Measurements from ENCODE around the gene PTGDS.

PTGDS gene

DNA sequence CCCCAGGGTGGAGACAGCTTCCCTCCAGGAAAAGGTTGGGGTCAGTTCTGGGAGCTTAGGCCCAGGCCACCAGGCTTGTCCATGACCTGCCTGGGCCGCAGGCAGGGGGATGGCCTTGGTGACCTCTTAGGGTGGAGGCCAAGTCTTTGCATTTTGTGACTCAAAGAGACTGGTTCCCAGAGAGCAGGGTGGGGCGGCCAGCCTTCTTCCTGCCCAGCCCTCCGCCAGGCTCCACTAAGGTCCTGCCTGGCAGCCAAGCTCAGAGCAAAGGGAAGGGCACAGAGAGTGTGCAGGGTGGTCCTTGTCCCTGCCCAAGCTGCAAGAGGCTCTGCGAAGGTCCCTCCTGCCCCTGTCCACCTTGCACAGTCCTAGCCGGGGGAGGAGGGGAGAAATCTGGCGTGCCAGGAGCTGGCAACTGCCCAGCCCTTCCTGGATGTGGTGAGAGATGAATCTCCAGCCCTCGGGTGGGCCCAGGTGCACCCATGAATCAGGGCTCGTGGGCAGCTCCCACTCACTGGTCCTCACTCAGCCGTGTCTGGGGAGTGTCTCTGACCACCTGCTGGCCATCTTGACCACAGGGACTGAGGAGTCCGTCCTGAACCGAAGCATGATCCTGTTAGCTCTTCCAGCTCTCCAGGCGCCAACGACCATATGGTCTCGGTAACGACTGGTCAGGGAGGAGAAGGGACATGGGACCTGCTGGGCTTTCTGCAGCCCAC, 2.3 kb upstream of the PTGDS start:
- DNase-seq: no peak

DNA sequence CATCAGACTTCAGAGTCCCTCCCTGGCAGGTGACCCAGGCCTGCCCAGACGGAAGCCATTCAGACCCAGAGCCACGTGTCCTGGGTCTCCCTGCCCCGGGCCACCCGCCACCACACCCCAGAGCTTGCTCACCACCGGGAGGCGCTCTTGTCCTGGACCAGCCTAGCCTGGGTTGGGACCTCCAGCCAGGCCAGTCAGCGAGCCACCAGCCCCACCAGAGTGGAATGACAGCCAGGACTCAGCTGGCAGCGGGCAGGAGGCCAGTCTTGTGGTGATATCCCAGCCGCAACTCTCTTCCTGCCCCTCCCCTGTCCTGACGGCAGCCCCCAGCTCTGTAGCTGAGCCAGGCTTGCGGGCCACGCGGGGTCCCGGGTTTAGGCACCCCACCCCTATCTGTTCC, 1.7 kb upstream of the PTGDS start:
- DNase-seq: peak; percentile 41 to 42

DNA sequence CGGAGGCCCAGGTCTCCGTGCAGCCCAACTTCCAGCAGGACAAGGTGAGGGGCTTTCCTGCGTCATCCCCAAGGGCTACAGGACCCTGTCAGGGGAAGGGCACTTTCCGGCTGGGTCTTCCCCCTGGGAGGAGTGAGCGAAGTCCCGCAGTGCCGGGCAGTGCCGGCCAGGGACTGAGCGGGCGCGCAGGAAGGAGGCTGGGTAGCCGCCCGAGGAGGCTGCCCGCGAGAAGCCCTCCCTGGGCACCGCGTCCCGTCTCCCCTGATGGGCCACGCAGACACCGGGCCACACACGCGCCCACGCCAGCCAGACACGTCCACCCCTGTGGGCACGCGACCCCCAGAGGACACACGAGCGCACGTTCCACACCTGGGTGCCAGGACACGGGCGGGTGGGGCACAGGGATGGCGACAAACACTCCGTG, 357 bp downstream of the PTGDS start:
- no peak for DNase-seq

DNA sequence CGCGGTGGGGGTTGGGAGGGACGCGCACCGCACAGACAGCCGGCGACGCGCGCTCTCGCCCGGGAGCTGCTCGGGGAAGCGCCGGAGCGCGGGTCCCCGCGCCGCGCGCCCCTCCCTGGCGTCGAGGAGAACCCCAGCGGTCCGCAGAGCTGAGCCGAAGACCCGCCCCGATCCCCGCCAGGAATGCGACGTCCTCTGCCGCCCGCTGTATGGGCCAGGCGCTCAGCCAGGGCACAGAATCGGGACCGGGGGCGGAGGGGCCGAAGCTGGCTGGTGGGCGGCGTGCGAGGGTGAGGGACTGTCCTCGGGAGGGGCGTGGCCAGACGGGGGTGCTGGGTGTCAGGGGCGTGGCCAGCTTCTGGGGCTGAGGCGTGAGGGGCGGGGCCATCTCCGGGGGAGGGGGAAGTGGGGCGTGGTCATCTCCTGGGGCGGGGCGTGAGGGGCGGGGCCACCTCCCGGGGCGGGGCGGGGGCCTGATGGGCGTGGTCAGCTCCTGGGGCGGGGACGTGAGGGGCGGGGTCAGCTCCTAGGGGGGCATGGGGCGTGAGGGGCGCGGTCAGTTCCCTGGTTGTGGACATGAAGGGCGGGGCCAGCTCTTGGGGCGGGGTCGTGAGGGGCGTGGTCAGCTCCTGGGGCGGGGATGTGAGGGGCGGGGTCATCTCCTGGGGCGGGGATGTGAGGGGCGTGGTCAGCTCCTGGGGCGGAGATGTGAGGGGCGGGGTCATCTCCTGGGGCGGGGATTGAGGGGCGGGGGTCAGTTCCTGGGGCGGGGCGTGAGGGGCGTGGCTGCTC, 965 bp downstream of the PTGDS start:
- peak; percentile 70 to 75 for DNase-seq

DNA sequence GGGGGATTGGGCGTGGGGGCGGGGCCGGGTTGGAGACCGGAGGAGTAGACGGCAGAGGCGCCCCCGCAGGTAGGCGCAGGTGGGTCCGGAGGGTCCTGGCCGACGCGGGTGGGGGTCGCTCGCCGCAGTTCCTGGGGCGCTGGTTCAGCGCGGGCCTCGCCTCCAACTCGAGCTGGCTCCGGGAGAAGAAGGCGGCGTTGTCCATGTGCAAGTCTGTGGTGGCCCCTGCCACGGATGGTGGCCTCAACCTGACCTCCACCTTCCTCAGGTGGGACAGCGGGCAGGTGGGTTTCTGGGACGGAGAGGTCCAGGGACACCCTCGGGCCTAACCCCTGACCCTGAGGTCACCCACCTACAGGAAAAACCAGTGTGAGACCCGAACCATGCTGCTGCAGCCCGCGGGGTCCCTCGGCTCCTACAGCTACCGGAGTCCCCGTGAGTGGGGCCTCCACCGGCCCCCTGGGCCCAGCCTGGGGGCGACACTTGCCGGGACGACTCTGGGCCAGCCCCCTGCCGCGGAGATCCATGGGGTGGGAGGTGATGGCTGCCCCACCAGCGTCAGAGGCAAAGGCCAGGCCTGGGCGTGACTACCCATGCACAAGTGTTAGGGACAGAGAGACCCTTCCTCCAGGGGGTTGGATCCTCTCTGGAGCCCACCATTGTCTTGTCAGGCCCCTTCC, 1.7 kb downstream of the PTGDS start:
- no peak for DNase-seq

DNA sequence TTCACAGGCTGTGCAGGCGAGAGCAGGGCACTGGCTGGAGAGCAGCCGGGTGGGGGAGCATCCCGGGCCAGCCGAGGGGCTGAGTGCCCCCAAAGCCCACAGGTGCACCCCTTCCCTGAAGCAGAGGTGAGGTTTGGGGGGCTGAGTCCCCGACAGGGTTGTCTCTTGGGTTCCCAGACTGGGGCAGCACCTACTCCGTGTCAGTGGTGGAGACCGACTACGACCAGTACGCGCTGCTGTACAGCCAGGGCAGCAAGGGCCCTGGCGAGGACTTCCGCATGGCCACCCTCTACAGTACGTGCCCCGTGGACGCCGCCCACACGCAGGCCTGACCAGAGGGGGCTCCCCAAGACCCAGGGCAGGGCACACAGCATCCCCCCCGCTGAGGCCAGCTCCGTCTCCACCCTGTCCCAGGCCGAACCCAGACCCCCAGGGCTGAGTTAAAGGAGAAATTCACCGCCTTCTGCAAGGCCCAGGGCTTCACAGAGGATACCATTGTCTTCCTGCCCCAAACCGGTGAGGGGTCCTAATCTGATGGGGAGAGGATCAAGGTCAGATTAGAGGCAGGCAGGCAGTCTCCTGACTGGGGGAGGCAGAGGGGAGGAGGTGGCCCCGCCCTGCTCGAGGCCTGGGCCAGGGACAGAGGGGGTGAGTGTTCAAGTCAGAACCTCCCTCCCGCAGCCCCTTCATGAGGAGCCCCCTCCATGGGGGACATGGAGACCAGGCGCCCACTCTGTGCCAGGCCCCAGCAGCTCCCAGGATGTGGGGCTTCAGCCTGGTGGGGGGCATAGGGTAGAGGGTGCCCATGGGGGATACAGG, 2.7 kb downstream of the PTGDS start:
- no peak for DNase-seq

DNA sequence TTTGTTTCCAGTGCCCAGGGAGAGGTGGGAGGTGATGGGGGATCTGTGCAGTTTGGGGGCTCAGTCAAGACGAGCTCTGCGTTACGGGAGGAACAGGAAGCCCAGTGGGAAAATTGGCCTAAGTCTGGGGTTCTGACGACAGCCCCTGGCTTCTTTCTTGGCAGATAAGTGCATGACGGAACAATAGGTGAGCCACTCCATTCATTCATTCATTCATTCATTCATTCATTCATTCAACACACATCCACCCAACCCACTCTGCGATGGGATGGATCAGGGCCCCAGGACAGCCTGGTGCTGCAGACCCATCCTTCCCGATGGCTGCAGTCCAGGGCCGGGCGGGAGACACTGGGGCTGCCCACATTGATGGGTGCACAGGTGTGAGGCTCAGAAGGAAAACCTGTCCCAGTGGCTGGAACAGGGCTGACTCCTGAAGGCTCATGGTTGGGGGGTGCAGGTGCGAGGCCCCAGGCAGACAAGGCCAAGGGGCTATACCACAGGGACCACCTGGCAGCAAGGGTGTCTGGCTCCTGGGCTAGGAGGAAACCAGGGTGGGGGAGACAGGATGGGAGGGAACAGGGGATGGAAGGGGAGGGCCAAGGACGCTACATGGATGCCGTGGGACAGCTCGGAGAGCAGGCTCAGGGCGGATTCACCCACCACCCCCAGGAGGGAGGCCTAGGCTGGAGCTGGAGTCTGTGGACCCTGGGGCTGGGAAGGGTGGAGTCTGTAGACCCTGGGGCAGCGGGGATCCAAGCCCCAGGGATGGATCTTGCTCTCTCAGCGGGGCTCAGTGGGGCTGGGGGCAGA, 3.6 kb downstream of the PTGDS start:
- DNase-seq: no peak

DNA sequence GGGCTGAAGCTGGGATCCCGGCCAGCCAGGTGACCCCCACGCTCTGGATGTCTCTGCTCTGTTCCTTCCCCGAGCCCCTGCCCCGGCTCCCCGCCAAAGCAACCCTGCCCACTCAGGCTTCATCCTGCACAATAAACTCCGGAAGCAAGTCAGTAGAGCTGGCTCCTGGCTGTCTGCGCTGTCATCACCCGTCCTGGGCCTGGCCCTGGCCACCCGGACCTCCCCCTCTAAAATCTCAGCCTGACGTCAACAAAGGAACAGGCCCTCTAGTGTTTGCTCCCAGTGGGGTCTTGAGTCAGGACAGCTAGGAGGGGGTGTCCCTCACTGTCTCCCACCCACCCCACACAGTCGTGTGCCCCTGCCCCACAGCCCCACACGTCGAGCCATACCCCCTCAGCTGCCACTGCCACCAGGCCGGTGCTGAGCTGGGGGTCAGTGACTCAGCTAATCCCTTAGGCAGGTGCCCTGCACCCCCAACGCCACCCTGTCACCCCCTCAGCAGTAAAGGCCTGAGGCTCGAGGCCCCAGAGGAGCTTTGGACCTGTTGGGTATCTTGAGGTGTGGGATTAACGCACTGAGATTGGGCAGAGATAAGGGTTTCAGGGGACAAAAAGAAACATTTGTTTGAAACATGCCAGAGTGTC, 4.4 kb downstream of the PTGDS start:
- no peak for DNase-seq

DNA sequence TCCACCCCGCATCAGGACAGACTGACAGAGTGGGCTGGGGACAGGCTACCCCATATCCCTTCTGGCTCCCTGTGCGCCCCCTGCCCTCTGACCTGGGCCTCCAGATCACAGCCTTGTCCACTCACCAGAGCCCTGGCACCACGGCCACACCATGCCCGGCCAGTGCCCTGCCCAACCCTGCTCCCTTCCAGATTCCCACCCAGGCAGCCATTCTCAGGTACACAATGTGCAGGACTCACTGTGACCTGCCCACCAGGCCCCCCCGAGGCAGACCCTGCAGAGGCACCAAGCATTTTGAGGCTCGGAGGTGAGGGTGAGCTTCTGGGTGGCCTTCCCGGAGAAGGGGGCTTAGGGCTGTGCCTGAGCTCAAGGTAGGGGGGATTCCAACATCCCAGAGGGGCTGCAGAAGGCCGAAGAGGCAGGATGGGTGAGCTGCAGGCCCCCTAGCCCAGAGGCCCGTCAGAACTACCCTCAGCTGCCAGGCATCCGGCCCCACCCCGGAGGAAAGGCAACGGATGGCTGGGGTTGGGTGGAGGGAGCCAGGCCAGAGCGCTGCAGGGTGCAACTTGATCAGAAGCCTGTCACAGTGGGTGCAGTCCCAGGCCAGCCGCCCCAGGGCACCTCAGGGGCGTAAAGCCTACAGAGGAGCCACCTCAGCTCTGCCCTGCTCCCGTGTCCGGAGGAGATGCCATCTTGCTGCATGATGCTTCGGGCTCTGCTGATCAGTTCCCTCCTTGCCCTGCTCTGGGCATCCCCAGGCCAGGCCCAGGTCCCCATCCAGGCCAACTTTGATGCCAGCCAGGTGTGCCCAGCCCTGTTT, 5.1 kb downstream of the PTGDS start, which contains the start of gene LCNL1:
TSS of gene LCNL1 (plus strand) at position 762 of the 820 bp plus-strand sequence. CDS start 594 bp downstream, outside the sequence.
- no peak for DNase-seq

DNA sequence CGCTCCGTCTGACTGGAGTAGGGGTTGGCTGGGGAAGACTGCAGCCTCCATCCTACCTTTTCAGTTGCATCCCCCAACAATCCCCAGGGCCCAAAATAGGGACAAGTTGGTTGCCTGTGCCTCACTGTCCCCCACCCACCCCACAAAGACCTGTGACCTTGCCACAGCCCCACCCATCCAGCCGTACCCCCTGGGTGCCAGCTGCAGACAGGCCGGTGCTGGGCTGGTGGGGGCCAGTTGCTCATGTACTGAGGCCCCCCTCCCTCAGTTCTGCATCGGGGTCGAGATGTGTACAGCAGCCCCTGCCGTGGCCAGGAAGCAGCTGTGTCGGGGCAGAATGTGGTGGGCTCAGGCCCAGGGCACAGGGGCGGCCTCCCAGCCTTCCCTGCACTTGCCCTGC, 5.9 kb downstream of the PTGDS start:
- DNase-seq: no peak

DNA sequence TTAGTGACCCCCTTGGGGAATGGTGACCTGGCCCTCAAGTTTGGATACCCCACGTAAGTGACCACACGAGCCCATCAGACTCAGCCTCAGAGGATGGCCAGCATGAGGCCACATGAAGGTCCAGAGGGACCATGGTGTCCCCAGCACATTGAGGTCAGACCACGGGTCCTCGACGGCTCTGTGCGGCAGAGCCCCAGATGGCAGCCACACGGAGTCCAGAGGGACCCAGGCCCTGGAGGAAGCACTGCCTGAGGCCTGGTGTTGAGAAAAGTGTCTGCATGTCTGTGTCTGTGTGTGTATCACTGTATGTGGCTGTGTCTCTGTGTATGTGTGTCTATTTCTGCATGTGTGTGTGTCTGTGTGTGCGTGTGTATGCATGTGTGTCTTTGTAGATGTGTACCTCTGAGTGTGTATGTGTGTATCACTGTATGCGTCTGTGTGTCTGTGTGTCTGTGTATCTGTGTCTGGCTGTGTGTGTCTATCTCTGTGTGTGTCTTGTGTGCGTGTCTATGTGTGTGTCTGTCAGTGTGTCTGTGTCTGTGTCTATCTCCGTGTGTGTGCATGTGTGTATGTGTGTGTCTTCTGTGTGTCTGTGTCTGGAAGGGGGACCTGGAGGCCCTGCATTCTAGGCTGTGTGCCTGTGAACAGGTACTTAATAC, 6.5 kb downstream of the PTGDS start:
- no peak for DNase-seq

DNA sequence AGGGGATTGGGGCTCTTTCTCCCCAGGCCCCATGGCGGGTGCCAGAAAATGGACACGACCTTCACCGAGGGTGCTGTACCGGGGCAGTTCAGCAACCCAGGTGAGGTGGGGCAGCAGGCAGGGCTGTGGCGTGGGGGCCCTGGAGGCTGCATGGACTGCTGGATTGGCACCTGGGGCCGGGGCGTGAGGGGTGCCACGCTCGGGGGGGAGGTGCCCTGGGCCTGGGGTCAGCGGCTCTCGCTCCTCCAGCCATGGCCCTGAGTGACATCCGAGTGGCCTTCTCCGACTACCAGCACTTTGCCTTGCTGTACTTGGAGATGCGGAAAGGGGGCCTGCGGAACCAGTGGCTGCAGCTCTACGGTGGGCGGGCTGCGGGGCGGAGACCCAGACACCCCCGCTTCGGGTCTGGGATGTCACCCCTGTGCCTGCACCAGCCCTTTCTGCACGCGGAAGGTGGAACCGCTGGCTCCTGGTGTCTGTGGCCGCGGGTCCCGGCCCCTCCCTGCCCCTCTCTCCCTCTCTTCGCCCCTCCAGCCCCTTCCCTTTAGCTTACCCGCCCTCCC, 7.2 kb downstream of the PTGDS start:
- DNase-seq: no peak

DNA sequence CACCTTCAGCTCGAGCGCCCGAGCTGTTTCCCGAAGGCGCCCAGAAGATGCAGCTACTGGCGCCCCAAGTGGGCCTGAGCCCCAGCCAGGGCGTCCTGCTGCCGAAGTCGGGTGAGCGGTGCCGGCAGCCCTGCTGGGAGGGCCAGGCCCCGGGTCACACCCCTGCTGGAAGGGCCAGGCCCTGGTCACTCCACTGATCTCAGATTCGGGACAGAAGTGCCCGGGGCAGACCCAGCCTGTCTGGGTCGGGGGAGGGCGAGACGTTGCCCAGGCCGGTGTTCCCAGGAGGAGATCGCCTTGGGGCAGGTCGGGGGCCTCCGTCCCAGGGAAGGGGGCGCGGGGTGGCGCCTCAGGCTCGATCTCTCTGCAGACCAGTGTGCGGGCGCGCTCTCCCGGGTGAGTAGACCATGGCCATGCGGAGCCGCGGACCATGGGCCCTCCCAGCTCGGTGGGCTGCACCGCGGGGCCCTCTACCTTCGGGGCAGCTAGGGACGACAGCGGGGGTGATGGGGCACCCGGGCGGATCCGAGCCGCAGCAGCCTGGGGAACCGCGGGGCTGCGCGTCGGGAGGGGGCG, 7.8 kb downstream of the PTGDS start:
- DNase-seq: no peak

DNA sequence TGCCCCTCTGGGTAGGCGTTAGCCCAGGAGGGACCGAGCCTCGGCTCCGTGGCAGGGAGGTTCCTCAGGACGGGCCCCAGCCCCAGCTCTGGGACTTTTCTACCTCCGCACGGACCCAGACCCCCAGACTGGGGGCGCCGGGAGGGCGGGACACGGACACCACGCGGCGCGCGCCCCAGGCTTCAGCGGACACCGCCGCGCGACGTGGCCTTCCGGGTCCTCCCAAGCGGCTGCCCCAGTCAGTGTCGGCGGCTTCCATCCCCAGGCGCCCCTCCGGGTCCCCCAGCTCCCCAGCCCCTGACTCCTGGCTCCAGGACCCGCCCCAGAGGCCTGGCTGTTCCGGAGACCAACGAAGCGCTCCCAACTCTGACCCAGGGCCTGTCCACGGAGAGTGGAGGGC, 8.5 kb downstream of the PTGDS start:
- DNase-seq: no peak

DNA sequence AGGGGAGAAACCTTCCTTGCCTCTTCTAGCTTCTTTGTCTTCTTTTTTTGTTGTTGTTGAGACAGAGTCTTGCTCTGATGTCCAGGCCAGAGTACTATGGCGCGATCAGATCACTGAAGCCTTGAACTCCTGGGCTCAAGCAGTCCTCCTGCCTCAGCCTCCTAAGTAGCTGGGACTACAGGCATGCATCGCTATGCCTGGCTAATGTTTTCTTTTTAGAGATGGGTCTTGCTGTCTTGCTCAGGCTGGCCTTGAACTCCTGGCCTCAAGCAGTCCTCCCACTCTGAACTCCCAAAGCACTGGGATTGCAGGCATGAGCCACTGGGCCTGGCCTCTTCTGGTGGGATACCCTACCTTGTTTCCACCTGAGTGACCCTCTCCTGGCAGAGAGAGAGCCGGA, 11.6 kb downstream of the PTGDS start:
- DNase-seq: no peak

DNA sequence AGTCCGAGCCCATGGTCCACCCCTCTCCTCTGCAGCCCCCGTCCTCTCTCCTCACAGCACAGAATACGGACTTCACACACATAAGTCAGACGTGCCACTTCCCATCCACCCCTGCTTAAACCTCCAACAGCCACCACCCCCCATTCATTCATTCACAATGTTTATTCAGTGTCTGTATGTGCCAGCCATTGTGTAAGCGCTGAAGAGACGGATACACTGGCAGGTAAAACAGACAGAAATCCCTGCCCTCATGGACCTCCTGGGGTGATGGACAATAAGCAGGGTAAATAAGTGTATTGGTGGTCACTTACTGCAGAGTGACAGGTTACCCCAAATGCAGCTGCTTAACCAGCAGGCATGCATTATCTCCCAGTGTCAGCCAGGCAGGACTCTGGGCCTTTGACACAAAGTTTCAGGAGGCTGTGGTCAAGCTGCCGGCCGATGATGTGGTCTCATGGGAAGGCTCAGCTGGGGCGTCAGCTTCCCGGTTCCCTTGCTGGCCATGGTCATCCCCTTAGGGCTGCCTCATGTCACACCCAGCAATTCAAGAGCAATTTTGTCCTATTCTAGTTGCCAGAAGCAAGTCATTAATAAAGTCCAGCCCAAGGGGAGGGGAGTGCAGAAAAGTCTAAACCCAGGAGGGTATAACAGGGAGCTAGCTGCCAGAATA, 13.1 kb downstream of the PTGDS start:
- DNase-seq: no peak

DNA sequence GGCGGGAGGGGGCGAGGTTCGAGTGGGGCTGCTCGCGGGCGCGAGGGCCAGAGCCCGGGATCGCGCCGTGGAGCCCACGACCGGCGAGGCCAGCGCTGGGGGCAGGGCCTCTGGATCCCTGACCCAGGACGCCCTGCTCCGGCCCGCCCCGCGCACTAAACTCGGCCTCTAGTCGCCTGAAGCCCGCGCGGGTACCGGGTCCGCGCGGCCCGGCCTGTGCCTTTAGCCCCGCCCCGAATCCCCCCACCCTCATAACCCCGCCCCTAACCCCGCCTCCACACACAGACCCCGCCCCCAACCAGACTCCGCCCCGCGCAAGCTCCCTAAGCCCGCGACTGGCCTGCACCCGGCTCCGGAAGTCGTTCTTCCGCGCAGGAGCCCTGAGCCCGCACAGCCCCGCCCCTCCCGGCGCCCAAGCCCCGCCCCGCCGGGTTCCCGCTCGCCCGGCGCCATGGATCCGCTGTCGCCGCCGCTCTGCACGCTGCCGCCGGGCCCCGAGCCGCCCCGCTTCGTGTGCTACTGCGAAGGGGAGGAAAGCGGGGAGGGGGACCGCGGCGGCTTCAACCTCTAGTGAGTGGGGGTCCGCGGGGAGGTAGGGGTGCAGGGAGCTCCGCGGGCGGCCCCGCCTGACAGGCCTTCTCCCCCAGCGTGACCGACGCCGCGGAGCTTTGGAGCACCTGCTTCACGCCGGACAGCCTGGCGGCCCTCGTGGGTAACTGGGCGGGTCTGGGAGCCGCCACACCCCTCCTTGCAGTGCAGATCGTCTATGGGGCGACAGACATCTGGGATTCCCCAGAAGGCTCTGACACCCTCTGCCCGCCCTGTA, 14.9 kb downstream of the PTGDS start, which contains the start of gene PAXX:
TSS of gene PAXX (plus strand) at position 430 of the 826 bp plus-strand sequence. CDS start at position 452, 22 bp downstream.
- DNase-seq: peak; percentile 93

Data from CD4-positive, alpha-beta T cell treated with Interleukin-4 for 1 hour (primary cell).